ENCODE measurements around the gene RNF144A. TPM values are rescaled to one million over a fixed set of nuclear protein-coding genes. Genes with fewer than 3 reads are reported as not detected.

RNF144A gene
- total and polyA plus RNA-seq, 7 donors: 2.4 to 15.6 (median 8.7) TPM

GRCh38 chr2:6905668-6906067, 11.5 kb upstream of the RNF144A start:
- no peaks in the 10 kb centered on the region for H3K36me3 ChIP-seq (ENCODE audit: insufficient read depth in 1 of 2, low read depth in 1 of 2)
- no peak overlapping the region for H3K4me3 ChIP-seq
- TF ChIP-seq, protein P1, sequence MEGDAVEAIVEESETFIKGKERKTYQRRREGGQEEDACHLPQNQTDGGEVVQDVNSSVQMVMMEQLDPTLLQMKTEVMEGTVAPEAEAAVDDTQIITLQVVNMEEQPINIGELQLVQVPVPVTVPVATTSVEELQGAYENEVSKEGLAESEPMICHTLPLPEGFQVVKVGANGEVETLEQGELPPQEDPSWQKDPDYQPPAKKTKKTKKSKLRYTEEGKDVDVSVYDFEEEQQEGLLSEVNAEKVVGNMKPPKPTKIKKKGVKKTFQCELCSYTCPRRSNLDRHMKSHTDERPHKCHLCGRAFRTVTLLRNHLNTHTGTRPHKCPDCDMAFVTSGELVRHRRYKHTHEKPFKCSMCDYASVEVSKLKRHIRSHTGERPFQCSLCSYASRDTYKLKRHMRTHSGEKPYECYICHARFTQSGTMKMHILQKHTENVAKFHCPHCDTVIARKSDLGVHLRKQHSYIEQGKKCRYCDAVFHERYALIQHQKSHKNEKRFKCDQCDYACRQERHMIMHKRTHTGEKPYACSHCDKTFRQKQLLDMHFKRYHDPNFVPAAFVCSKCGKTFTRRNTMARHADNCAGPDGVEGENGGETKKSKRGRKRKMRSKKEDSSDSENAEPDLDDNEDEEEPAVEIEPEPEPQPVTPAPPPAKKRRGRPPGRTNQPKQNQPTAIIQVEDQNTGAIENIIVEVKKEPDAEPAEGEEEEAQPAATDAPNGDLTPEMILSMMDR (IDR thresholded peaks at IDR 0.05): no peak
- intact Hi-C loops (cut with DNase I): no loop called here
- no peaks in the 10 kb centered on the region for H3K27me3 ChIP-seq (ENCODE audit: insufficient read depth in 3 of 3, low read length in 2 of 3)
- ATAC-seq (no peak), DNase-seq (no peak)
- H3K27ac ChIP-seq: no peak overlapping the region
- 97 to 100% (median 97%) methylated on average over 1 of the region's 1 CpG for WGBS, 3 donors
- peaks cover 7% of the 10 kb centered on the region for H3K4me1 ChIP-seq
- H3K9me3 ChIP-seq: no peaks in the 10 kb centered on the region

GRCh38 chr2:6906165-6906741, 11.0 kb upstream of the RNF144A start:
- DNase-seq: no peak
- Histone ChIP-seq H3K4me3 (no peak overlapping the region), H3K36me3 (ENCODE audit: insufficient read depth in 1 of 2, low read depth in 1 of 2) (no peaks in the 10 kb centered on the region), H3K27me3 (ENCODE audit: insufficient read depth in 3 of 3, low read length in 2 of 3) (no peaks in the 10 kb centered on the region), H3K9me3 (no peaks in the 10 kb centered on the region), H3K27ac (no peak overlapping the region), H3K4me1 (peaks cover 7% of the 10 kb centered on the region)
- 89 to 95% (median 92%) methylated on average over 1 of the region's 1 CpG for WGBS, 3 donors
- TF ChIP-seq, protein P1 (IDR thresholded peaks at IDR 0.05): no peak
- no peak for ATAC-seq
- intact Hi-C loops (cut with DNase I): no loop called here

DNA sequence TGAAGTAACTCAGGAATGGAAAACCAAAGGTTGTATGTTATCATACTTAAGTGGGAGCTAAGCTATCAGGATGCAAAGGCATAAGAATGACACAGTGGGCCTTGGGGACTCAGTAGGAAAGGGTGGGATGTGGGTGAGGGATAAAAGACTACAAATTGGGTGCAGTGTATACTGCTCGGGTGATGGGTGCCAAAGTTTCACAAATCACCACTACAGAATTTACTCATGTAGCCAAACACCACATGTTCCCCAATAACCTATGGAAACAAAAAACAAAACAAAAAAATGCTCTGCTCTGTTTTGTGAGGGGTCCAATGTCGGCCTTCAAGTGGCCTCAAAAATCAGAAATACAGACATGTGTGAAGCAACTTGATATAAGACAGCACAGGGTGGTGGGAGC, 8.9 kb upstream of the RNF144A start:
- DNase-seq (no peak), ATAC-seq (no peak)
- Histone ChIP-seq H3K9me3 (no peaks in the 10 kb centered on the region), H3K4me3 (no peak overlapping the region), H3K27ac (no peak overlapping the region), H3K27me3 (ENCODE audit: insufficient read depth in 3 of 3, low read length in 2 of 3) (no peaks in the 10 kb centered on the region), H3K36me3 (ENCODE audit: insufficient read depth in 1 of 2, low read depth in 1 of 2) (no peaks in the 10 kb centered on the region), H3K4me1 (peaks cover 7% of the 10 kb centered on the region)
- TF ChIP-seq, protein P1 (IDR thresholded peaks at IDR 0.05): no peak
- WGBS, 3 donors: 92 to 94% (median 93%) methylated on average over 2 of the region's 2 CpGs
- intact Hi-C loops (cut with DNase I): no loop called here

DNA sequence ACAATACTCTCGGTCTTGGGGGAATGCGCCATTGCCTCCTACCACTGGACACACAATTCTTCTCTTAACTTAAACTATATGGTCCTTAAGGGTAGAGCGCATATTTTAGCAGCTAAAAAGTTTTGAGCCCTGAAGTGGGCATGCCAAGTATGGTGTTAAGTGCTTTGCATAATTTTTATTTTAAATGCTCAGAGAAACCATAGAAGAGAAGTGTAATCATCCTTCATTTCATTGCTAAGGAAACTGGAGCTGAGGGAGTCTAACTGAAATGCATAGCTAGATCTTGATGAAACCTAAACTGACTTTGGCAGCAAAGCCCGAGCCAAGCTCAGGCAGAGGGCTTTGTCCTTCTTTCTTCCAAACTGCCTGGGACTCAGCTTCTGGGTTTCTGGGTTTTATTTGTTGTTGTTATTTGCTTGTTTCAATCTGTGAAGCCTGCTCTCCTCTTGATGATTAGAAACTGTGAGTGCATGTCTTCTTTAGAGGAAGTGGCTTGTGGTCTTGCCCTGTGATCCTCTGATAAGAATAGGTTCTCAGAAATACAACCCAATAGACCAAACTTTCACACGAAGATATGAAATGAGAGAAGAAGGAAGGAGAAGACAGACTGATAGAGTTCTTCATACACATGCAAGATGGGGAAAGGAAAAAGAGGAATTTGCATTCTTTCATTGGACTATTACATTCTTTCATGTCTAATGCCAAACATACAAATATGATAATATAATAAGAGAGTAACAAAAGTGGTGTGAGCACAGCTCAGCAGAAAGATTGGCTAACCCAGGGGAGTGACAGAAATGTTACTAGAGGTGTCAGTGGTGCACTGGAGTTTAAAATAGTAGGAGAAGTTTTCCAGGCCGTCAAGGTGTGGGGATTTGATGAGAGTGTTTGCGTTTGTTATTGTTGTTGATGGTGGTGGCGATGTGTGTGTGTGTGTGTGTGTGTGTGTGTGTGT, 7.5 kb upstream of the RNF144A start:
- Histone ChIP-seq H3K27ac (no peak overlapping the region), H3K36me3 (ENCODE audit: insufficient read depth in 1 of 2, low read depth in 1 of 2) (no peaks in the 10 kb centered on the region), H3K9me3 (no peaks in the 10 kb centered on the region), H3K27me3 (ENCODE audit: insufficient read depth in 3 of 3, low read length in 2 of 3) (no peaks in the 10 kb centered on the region), H3K4me1 (peaks cover 7% of the 10 kb centered on the region), H3K4me3 (no peak overlapping the region)
- TF ChIP-seq, protein P1 (IDR thresholded peaks at IDR 0.05): no peak
- ATAC-seq (no peak), DNase-seq (no peak)
- intact Hi-C loops (cut with DNase I): loop anchor here in 1 of 2 donors (5.0 kb wide), 1 partner anchor 118 kb away; no protein-coding TSS in a partner anchor
- 70 to 84% (median 75%) methylated on average over 8 of the region's 8 CpGs for WGBS, 3 donors

All from psoas muscle (tissue), 8 donors.